ACC112 (cell line): ENCODE results near the gene GPC4.

Experiments
- H2AFZ ChIP-seq: fragments of 200-600 bp; sonication (generic); one replicate; pipeline ENCODE4 v1.6.0; 2017; ENCODE audit warnings: antibody characterized with exemption, low read length; ENCODE audit not compliant: unreplicated experiment
- H3K27ac ChIP-seq: fragments of 200-600 bp; sonication (generic); 2 replicates; pipeline ENCODE4 v1.5.1; 2014; ENCODE audit warnings: low read depth, mild to moderate bottlenecking, antibody characterized with exemption, low read length, moderate library complexity
- H3K27me3 ChIP-seq: fragments of 200-600 bp; sonication (generic); 2 replicates; pipeline ENCODE4 v1.6.1; 2014; ENCODE audit warnings: mild to moderate bottlenecking, antibody characterized with exemption, low read length, moderate library complexity, mixed read lengths; ENCODE audit not compliant: insufficient read depth
- H3K36me3 ChIP-seq: fragments of 200-600 bp; sonication (generic); 2 replicates; pipeline ENCODE4 v1.6.1; 2016; ENCODE audit warnings: mild to moderate bottlenecking, antibody characterized with exemption, low read length, moderate library complexity, mixed read lengths; ENCODE audit not compliant: insufficient read depth
- H3K4me1 ChIP-seq: fragments of 200-600 bp; sonication (generic); one replicate; pipeline ENCODE4 v1.6.1; 2016; ENCODE audit warnings: low read length, mixed read lengths; ENCODE audit not compliant: insufficient read depth, unreplicated experiment, control insufficient read depth
- H3K4me3 ChIP-seq: fragments of 200-600 bp; sonication (generic); 2 replicates; pipeline ENCODE4 v1.5.1; 2014; ENCODE audit warnings: mild to moderate bottlenecking, low read depth, low read length
- H3K79me2 ChIP-seq: fragments of 200-600 bp; sonication (generic); one replicate; pipeline ENCODE4 v1.6.0; 2016; ENCODE audit warnings: low read length; ENCODE audit not compliant: control insufficient read depth, unreplicated experiment, insufficient read depth

Gene GPC4

DNA sequence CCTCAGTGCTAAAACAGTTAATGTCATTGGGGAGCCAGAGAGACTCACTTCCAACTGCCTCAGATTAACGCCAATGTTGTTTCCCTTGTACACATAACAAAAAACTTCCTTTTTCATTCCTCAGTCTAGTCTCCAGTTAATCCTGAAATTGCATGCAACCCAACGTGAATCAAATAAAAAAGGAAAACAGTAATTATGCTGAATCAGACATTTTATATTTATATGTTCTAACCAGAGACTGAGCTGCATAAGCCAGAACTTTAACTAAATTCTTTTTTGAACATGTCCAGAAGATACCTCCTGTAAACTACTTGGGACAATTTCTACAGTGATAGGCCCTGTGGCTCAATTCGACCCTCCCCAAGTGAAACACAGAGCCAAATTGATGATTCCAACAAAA, 4.7 kb downstream of the GPC4 start:
- no peak overlapping the region for H3K4me3 ChIP-seq
- H3K4me1 ChIP-seq: no peaks in the 10 kb centered on the region
- H2AFZ ChIP-seq: no peak overlapping the region
- no peaks in the 10 kb centered on the region for H3K36me3 ChIP-seq
- H3K79me2 ChIP-seq: no peaks in the 10 kb centered on the region
- H3K27ac ChIP-seq: no peak overlapping the region
- peaks cover 22% of the 10 kb centered on the region for H3K27me3 ChIP-seq

- Histone ChIP-seq H3K27ac (no peak overlapping the region), H3K36me3 (no peaks in the 10 kb centered on the region), H3K4me3 (no peak overlapping the region), H3K4me1 (no peaks in the 10 kb centered on the region), H2AFZ (no peak overlapping the region), H3K79me2 (no peaks in the 10 kb centered on the region), H3K27me3 (no peaks in the 10 kb centered on the region)
These were observed 9.6 kb downstream of the GPC4 start for GRCh38 chrX:133405498-133406185.

- Histone ChIP-seq H3K79me2 (no peaks in the 10 kb centered on the region), H3K4me3 (no peak overlapping the region), H3K4me1 (no peaks in the 10 kb centered on the region), H3K36me3 (no peaks in the 10 kb centered on the region), H2AFZ (no peak overlapping the region), H3K27me3 (no peaks in the 10 kb centered on the region), H3K27ac (no peak overlapping the region)
These were observed 11.3 kb downstream of the GPC4 start for GRCh38 chrX:133403984-133404383.

DNA sequence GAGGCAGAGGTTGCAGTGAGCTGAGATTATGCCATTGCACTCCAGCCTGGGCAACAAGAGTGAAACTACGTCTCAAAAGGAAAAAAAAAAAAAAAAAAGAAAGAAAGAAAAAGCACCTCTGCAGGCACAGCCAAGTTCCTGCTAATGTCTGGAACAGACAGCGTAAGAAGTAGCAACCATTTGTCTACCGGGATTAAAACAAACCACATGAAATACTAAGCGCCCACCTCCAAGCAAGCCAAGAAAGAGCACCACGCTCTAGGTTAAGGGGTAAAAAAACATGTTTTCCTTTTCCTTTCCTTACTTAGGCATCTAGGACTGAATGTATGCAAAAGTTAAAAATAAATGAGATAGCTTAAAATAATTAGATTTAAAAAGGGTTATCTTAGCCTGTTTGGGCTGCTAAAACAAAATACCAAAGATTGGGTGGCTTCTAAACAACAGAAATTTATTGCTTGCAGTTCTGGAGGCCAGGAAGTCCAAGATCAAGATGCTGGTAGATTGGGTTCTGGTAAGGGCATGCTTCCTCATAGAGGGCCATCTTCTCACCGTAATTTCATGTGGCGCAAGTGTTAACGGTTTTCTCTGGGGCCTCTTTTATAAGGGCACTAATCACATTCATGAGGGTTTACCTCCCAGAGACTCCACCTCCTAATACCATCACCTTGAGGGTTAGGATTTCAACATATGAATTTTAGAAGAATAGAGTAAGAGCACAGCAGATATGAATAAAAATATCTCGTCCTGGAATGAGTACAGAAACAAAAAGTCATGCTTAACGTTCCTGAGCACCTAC, 12.3 kb downstream of the GPC4 start:
- no peaks in the 10 kb centered on the region for H3K27me3 ChIP-seq
- no peaks in the 10 kb centered on the region for H3K36me3 ChIP-seq
- no peak overlapping the region for H3K4me3 ChIP-seq
- no peaks in the 10 kb centered on the region for H3K79me2 ChIP-seq
- H3K4me1 ChIP-seq: no peaks in the 10 kb centered on the region
- H2AFZ ChIP-seq: no peak overlapping the region
- no peak overlapping the region for H3K27ac ChIP-seq

- H3K27ac ChIP-seq: no peak overlapping the region
- H3K79me2 ChIP-seq: no peaks in the 10 kb centered on the region
- no peaks in the 10 kb centered on the region for H3K27me3 ChIP-seq
- H3K4me1 ChIP-seq: no peaks in the 10 kb centered on the region
- H3K4me3 ChIP-seq: no peak overlapping the region
- no peak overlapping the region for H2AFZ ChIP-seq
- no peaks in the 10 kb centered on the region for H3K36me3 ChIP-seq
These were observed 13.2 kb downstream of the GPC4 start for GRCh38 chrX:133402042-133402453.

GRCh38 chrX:133401536-133401935, 13.8 kb downstream of the GPC4 start:
- Histone ChIP-seq H3K79me2 (no peaks in the 10 kb centered on the region), H2AFZ (no peak overlapping the region), H3K4me1 (no peaks in the 10 kb centered on the region), H3K27me3 (no peaks in the 10 kb centered on the region), H3K36me3 (no peaks in the 10 kb centered on the region), H3K4me3 (no peak overlapping the region), H3K27ac (no peak overlapping the region)

GRCh38 chrX:133399411-133399810, 15.9 kb downstream of the GPC4 start:
- Histone ChIP-seq H3K27ac (no peak overlapping the region), H3K4me1 (no peaks in the 10 kb centered on the region), H3K79me2 (no peaks in the 10 kb centered on the region), H3K36me3 (no peaks in the 10 kb centered on the region), H2AFZ (no peak overlapping the region), H3K4me3 (no peak overlapping the region), H3K27me3 (no peaks in the 10 kb centered on the region)

- H2AFZ ChIP-seq: no peak overlapping the region
- H3K79me2 ChIP-seq: no peaks in the 10 kb centered on the region
- H3K27me3 ChIP-seq: no peaks in the 10 kb centered on the region
- no peaks in the 10 kb centered on the region for H3K4me1 ChIP-seq
- H3K4me3 ChIP-seq: no peak overlapping the region
- no peaks in the 10 kb centered on the region for H3K36me3 ChIP-seq
- H3K27ac ChIP-seq: no peak overlapping the region
These were observed 20.5 kb downstream of the GPC4 start for GRCh38 chrX:133394765-133395164.

DNA sequence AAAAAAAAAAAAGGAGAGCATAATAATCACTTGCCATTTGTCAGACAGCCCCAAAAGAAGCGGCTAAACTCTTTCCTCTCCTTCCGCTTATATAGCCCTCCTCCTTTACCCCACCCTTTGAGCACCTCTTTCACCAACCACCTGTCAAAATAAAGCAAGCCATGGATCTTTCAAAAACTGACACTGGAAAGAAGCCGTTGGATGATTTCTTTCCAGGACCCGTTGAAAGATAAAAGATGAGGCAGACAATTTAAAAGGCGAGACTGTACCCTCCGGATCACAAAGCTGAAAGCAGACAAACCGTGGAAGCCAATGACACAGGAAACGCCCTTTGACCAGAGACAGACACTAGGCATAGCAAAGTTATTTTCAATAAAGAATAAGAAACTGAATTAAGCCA, 22.6 kb downstream of the GPC4 start:
- H3K79me2 ChIP-seq: no peaks in the 10 kb centered on the region
- H3K27ac ChIP-seq: no peak overlapping the region
- H3K36me3 ChIP-seq: no peaks in the 10 kb centered on the region
- H3K27me3 ChIP-seq: no peaks in the 10 kb centered on the region
- H3K4me3 ChIP-seq: no peak overlapping the region
- H2AFZ ChIP-seq: no peak overlapping the region
- H3K4me1 ChIP-seq: no peaks in the 10 kb centered on the region

DNA sequence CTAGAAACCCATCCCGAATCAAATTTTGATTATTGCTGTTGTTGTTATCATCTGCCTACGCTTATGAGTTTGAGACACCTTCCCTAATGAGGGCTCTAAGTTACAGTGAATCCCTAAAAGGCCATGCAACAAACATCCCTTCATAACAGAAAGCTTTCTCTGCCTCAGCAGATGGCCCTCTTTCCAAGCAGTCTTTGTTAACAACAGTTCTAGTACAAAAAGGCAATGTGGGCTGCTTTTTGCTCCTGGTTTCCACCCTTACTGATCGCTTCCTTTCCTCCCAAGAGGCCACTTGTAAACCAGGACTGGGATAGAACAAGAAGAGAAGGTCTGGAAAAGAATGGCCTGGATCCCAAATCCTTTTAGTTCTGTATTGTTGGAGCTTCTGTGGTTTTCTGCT, 24.2 kb downstream of the GPC4 start:
- Histone ChIP-seq H3K4me3 (no peak overlapping the region), H3K4me1 (no peaks in the 10 kb centered on the region), H2AFZ (no peak overlapping the region), H3K79me2 (no peaks in the 10 kb centered on the region), H3K36me3 (no peaks in the 10 kb centered on the region), H3K27ac (no peak overlapping the region), H3K27me3 (no peaks in the 10 kb centered on the region)

DNA sequence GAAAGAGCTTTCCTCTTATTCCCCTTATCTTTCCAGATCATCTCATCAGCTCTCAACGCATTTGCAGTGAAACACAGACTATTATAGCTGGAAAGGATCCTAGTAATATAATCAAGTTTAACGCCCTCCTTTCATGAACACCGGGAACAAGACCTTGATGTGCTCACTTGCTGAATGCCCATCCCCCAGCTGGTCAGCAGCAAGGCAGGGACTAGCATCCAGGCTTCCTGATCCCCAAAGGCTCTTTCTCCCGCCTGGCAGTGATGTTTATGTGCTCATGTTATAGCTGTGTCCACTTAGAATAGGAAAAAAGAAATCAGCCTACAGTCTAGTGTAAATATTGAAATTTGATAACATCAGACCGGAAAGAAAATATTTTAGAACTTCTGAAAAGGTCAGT, 24.6 kb downstream of the GPC4 start:
- Histone ChIP-seq H3K27ac (no peak overlapping the region), H3K79me2 (no peaks in the 10 kb centered on the region), H3K4me1 (no peaks in the 10 kb centered on the region), H3K36me3 (no peaks in the 10 kb centered on the region), H2AFZ (no peak overlapping the region), H3K4me3 (no peak overlapping the region), H3K27me3 (no peaks in the 10 kb centered on the region)
